Stimulated activated naive CD4-positive, alpha-beta T cell treated with Interleukin-2 at 50 U/mL for 16 hours (primary cell): ENCODE data around the gene CORO2B.
"Not testable (repeated sequence)": the region's sequence is repeated elsewhere in the genome, so short reads cannot be mapped to it uniquely, and the experiment has no call there.

Source experiments
- DNase-seq: peaks from one replicate; lab custom pipeline; 2025; lab: John Stamatoyannopoulos, UW

Gene CORO2B

DNA sequence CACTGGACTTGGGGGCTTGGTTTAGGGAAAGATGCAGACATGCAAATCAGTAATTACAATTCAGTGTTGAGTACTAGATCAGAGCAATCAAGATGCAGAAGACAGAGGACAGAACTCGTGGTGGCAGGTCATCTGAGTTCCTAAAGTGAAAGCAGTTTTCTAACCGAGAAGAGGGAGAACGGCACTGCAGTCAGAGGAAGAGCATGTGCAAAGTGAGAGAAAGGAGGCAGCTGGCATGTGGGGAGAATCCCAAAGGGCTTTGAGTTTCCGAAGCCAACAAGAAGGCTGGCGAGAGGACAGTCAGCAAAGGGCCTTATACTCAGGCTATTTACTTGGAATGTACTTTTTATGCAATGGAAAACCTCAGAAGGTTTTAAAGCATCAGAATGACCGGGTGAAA, 154.9 kb downstream of the CORO2B start:
- DNase-seq: no peak

GRCh38 chr15:68734352-68734751, 155.6 kb downstream of the CORO2B start:
- DNase-seq: no peak

- DNase-seq: no peak
These were observed 156.1 kb downstream of the CORO2B start for GRCh38 chr15:68734881-68735280.

DNA sequence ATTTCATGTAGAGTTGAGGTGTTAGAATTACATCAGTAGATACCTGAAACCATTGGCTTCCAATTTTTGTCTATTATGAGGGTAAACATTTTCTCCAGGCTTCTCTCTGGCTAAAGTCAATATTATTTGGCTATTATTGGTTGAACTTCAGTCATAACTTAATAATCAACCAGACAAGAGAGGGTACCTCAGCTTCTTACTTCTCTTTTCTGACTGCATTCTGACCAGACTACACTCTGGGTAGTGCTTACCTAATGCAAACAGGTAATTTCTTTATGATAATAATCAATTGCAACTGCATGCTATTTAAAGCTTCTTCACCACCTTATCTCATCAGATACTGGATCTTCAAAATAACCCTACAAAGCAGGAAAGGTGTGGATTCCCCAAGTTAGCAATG, 156.8 kb downstream of the CORO2B start:
- no peak for DNase-seq

DNA sequence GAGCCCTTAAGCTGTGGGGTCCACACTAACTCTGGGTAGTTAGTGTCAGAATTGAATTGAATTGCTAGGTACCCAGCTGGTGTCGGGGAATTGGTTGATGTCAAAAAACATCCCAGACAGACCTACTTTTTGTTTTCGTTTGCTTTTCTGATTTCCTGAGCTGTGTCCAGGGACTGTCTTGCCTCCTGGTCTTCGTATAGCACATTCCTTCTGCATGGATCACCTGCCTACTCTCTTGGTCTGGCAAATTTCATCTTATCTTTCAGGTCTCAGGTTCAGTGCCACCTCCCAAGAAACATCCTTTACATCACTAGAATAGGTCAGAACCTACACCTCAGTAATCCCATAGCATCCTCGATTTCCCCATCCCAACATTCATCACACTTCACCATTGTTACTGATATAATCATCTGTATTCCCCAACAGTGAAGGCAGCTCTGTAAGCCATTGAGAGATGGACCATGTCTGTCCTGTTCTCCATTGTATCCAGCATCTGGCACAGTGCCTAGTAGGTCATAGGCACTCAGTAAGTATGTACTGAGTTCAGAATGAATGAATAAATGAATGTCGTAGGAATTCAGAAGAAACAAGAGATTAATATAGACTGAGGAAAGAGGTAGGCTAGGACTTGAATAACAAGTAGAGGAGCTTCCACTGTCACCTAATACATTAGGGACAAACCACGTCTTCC, 160.7 kb downstream of the CORO2B start:
- no peak for DNase-seq

DNA sequence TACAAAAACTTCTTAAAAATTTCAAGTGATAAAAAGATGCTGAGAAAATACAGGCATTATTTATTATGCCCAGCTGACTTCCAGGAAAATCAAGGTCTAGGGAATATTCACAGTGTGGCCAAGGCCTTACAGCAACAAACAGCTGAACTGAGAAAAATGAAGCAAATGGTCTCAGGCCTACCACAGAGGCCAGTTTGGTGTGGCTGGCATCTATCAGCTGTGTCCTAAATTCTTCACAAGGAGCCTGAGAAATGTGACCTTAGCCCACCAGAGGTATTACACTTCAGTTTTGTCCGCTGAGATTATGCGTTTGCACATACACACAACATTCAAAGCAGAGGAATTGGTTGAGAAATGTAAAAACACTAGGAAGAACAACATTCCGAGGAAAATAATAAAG, 164.5 kb downstream of the CORO2B start:
- DNase-seq: no peak

GRCh38 chr15:68749365-68749764, 170.6 kb downstream of the CORO2B start:
- no peak for DNase-seq

GRCh38 chr15:68749793-68750192, 171.0 kb downstream of the CORO2B start:
- DNase-seq: no peak

DNA sequence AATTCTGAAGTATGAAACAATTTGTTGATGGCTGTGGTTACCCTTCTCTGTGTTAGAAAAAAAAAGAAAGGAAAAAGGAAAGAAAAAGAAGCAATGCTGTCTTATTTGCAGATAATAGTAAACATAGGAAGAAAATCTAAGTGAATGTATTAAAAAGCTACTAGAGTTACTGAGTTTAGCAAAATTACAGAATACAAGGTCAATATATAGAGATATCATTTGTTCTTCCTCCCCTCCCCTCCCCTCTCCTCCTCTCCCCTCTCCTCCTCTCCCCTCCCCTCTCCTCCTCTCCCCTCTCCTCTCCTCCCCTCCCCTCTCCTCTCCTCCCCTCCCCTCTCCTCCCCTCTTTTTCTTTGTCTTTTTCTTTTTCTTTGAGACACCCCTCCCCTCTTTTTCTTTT, 172.8 kb downstream of the CORO2B start:
- no peak for DNase-seq

DNA sequence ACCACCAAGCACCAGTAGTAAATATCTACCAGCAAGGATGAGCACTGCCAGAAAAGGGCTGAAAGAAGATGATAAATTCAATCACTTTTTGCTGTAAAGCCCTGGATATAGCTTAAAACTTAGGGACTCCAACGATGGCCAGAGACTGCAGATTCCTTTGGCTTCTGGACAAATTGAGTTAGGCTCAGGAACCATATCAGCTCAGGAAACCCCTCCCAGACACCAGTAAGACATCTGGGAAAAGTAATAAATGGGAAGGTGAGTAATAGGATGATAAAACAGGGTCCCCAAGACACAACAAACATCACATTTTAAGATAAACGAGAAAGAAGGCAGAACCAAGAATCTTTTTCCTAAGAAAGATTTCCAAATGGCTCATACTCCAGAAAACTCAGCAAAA, 176.9 kb downstream of the CORO2B start:
- no peak for DNase-seq

DNA sequence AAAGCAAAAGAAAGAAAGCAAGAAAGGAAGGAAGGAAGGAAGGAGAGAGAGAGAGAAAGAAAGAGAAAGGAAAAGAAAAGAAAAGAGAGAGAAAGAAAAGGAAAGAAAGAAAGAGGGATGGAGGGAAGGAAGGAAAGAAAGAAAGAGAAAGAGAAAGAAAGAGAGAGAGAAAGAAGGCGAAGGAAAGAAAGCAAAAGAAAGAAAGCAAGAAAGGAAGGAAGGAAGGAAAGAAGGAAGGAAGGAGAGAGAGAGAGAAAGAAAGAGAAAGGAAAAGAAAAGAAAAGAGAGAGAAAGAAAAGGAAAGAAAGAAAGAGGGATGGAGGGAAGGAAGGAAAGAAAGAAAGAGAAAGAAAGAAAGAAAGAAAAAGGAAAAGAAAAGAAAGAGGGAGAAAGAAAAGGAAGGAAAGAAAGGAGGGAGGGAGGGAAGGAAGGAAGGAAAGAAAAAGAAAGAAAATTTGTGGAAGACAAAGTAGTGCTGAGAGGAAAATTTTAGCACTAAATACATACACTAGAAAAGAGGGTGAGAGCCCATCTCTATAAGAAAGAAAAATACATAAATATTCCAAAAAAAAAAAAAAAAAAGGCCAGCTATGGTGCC, 181.3 kb downstream of the CORO2B start:
- not testable (repeated sequence) for DNase-seq

- no peak for DNase-seq
These were observed 184.3 kb downstream of the CORO2B start for GRCh38 chr15:68763063-68763462.

- no peak for DNase-seq
These were observed 185.3 kb downstream of the CORO2B start for GRCh38 chr15:68764090-68764489.

GRCh38 chr15:68765602-68766368, 187.0 kb downstream of the CORO2B start:
- DNase-seq: no peak

DNA sequence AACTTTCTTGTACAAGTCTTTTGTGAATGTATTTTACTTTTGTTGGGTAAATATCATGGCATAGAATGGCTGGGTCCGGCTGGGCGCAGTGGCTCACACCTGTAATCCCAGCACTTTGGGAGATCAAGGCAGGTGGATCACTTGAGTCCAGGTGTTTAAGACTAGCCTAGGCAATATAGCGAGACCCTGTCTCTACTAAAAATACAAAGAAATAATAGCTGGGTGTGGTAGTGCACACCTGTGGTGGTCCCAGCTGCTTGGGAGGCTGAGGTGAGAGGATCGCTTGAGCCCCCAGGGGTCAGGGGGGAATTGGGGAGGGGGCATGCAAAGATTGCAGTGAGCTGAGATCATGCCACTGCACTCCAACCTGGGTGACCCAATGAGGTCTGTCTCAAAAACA, 189.0 kb downstream of the CORO2B start:
- no peak for DNase-seq

GRCh38 chr15:68768321-68768720, 189.5 kb downstream of the CORO2B start:
- DNase-seq: no peak

DNA sequence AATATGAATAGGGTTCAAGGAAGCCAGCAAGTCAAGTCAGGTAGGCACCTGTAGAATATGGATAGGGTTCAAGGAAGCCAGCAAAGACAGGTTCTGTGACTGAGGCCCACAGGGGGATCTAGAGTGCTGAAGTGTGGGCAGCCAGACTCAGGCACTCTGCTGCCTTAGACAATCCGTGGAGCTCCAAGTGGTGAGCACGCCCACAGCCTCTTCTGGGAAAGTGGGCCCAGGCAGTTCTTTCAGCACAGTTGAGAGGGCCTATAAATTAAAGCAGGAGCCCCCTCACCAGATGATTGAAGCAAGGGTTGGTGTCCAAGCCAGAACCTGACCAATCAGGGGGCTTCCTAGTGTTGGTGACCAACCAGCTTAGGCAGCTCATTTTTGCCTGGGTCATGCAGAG, 190.9 kb downstream of the CORO2B start:
- DNase-seq: no peak

- no peak for DNase-seq
These were observed 191.4 kb downstream of the CORO2B start for GRCh38 chr15:68770216-68770615.

DNA sequence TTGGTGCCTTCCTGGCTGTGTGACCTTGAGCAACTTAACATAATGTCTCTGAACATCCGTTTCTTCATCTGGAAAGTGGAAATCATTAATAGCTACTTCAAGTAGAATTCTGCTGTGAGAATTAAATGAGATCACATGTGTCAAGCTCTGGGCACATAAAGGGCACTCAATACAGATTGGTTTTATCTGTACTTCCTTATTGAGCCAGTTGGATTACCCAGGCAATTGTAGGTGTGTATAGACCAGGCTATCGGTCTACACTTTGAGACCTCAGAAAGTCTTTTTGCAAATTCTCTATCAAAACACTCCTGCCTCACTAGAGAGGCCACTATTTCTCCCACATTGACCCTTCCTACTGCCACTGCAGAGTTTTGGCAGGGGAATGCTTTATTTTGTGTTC, 194.2 kb downstream of the CORO2B start:
- no peak for DNase-seq

DNA sequence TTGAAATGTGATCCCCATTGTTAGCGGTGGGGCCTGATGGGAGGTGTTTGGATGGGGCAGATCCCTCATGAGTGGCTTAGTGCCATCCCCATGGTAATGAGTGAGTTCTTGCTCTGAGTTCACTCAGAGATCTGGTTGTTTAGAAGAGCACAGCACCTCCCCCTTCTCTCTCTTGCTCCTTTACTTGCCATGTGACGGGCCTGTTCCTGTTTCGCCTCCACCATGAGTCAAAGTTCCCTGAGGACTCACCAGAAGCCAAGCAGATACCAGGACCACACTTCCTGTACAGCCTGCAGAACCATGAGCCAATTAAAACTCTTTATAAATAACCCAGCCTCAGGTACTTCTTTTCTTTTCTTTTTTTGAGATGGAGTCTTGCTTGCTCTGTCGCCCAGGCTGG, 195.3 kb downstream of the CORO2B start:
- no peak for DNase-seq

- DNase-seq: no peak
These were observed 195.9 kb downstream of the CORO2B start for GRCh38 chr15:68774521-68775235.

DNA sequence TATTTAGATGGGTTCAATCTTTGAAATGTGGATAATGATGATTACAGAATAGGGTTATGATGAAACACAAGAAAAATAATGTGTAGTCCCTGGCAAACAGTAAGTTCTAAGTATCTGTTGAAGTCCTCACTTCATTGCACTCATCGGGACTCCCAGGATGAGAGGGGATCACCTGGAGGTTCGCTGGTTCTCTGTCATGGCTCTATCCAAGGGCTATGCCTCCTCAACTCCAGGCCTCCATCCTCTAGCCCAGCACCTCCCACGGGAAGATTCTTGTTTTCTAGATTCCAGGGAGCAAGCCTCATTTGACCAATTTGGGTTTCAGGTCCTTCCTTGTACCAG, 196.4 kb downstream of the CORO2B start:
- DNase-seq: no peak
